Suprapubic skin (tissue), 4 donors: Measurements from ENCODE around the gene UGT1A4.

ENCODE experiments used
- EP300 ChIP-seq: sonication (generic); formaldehyde crosslinking; IDR thresholded peaks from one replicate; pipeline ENCODE4 v1.6.1; 2017; ENCODE audit warnings: antibody characterized with exemption
- POLR2A ChIP-seq, 2 donors: fragments of 450-650 bp; IDR thresholded peaks; one replicate each; pipeline ENCODE4 v1.6.1; 2017; ENCODE audit warnings: antibody characterized with exemption in 2 of 2, mild to moderate bottlenecking in 2 of 2, moderate library complexity in 2 of 2
- POLR2AphosphoS5 ChIP-seq, 3 donors: sonication (generic); formaldehyde crosslinking; IDR thresholded peaks; one replicate each; pipeline ENCODE4 v1.6.1; 2017; ENCODE audit warnings: antibody characterized with exemption in 3 of 3
- TF ChIP-seq, protein P1 (sequence below), 2 donors: fragments of 200-600 bp in 1 of 2; fragments of 450-650 bp in 1 of 2; sonication (generic) in 1 of 2; IDR thresholded peaks; one replicate each; pipeline ENCODE4 v1.5.1; 2016 to 2019; ENCODE audit warnings: antibody characterized with exemption in 2 of 2, mild to moderate bottlenecking in 1 of 2, moderate library complexity in 1 of 2

DNA sequence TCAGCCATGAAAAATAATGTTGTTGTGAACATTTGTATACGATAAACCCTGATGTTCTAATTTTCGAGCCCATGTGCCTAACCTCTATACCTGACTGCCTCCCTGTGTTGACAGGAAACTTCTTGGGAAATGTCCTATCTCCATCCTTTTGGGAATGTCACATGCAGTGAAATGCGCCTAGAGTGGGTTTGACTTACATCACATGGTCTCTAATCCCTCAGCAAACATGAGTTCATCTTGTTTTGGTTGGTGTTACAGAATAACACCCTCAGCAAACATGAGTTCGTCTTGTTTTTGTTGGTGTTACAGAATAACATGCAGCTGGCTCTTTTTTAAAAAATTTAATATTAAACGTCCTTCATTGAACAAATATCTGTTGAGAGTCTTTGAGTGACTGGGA, 30.2 kb upstream of the UGT1A4 start:
- TF ChIP-seq POLR2AphosphoS5 (IDR thresholded peaks at IDR 0.05) (no peak), EP300 (no peak), POLR2A (IDR thresholded peaks at IDR 0.05) (no peak)
- TF ChIP-seq, protein P1, sequence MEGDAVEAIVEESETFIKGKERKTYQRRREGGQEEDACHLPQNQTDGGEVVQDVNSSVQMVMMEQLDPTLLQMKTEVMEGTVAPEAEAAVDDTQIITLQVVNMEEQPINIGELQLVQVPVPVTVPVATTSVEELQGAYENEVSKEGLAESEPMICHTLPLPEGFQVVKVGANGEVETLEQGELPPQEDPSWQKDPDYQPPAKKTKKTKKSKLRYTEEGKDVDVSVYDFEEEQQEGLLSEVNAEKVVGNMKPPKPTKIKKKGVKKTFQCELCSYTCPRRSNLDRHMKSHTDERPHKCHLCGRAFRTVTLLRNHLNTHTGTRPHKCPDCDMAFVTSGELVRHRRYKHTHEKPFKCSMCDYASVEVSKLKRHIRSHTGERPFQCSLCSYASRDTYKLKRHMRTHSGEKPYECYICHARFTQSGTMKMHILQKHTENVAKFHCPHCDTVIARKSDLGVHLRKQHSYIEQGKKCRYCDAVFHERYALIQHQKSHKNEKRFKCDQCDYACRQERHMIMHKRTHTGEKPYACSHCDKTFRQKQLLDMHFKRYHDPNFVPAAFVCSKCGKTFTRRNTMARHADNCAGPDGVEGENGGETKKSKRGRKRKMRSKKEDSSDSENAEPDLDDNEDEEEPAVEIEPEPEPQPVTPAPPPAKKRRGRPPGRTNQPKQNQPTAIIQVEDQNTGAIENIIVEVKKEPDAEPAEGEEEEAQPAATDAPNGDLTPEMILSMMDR (IDR thresholded peaks at IDR 0.05): no peak
